Measurements from ENCODE around the gene PJVK.

The PJVK gene

GRCh38 chr2:178429336-178429735 lies 21.8 kb upstream of the PJVK start:
- no peak for TF ChIP-seq CTCF (IDR thresholded peaks at IDR 0.05; ENCODE audit: low read length, missing control alignments)
- no peak for DNase-seq (ENCODE audit: low read depth)
- H3K4me3 ChIP-seq (replicated peaks; ENCODE audit: low read depth, low read length): no peak overlapping the region

- DNase-seq (ENCODE audit: low read depth): no peak
- H3K4me3 ChIP-seq (replicated peaks; ENCODE audit: low read depth, low read length): no peak overlapping the region
- no peak for TF ChIP-seq CTCF (IDR thresholded peaks at IDR 0.05; ENCODE audit: low read length, missing control alignments)
These were observed 14.5 kb upstream of the PJVK start for GRCh38 chr2:178436662-178437061.

- no peak overlapping the region for H3K4me3 ChIP-seq (replicated peaks; ENCODE audit: low read depth, low read length)
- DNase-seq (ENCODE audit: low read depth): no peak
- TF ChIP-seq CTCF (IDR thresholded peaks at IDR 0.05; ENCODE audit: low read length, missing control alignments): no peak
These were observed 9.8 kb upstream of the PJVK start for GRCh38 chr2:178441426-178441825.

GRCh38 chr2:178448968-178449661 lies 2.1 kb upstream of the PJVK start:
- no peak for TF ChIP-seq CTCF (IDR thresholded peaks at IDR 0.05; ENCODE audit: low read length, missing control alignments)
- no peak for DNase-seq (ENCODE audit: low read depth)
- H3K4me3 ChIP-seq (replicated peaks; ENCODE audit: low read depth, low read length): peak overlapping the region; percentile 84

GRCh38 chr2:178449700-178450523 lies 1.3 kb upstream of the PJVK start:
- TF ChIP-seq CTCF (IDR thresholded peaks at IDR 0.05; ENCODE audit: low read length, missing control alignments): no peak
- DNase-seq (ENCODE audit: low read depth): no peak

GRCh38 chr2:178450524-178450773 lies 729 bp upstream of the PJVK start:
- H3K4me3 ChIP-seq (replicated peaks; ENCODE audit: low read depth, low read length): peak overlapping the region; percentile 84
- no peak for DNase-seq (ENCODE audit: low read depth)
- no peak for TF ChIP-seq CTCF (IDR thresholded peaks at IDR 0.05; ENCODE audit: low read length, missing control alignments)

More at GRCh38 chr2:178449700-178450523, 1.3 kb upstream of the PJVK start:
- H3K4me3 ChIP-seq (replicated peaks; ENCODE audit: low read depth, low read length): peak overlapping the region; percentile 84
